SK-N-SH treated with all-trans-retinoic acid at 6 μM for 48 hours (cell line): ENCODE data around the gene ZC3H15.

Source experiments
- ESRRG ChIP-seq: fragments of 250-450 bp; sonication (Bioruptor Pico); IDR thresholded peaks from 2 replicates; pipeline ENCODE4 v1.6.1; 2021; ENCODE audit warnings: mild to moderate bottlenecking
- ISL1 ChIP-seq: fragments of 250-450 bp; sonication (Bioruptor Pico); IDR thresholded peaks from 2 replicates; pipeline ENCODE4 v2.1.2; 2022; ENCODE audit warnings: mild to moderate bottlenecking, moderate library complexity
- OSR1 ChIP-seq: fragments of 250-450 bp; sonication (Bioruptor Pico); IDR thresholded peaks from 2 replicates; pipeline ENCODE4 v1.8.0; 2022; ENCODE audit warnings: moderate library complexity, mild to moderate bottlenecking, inconsistent platforms
- PATZ1 ChIP-seq: fragments of 250-450 bp; sonication (Bioruptor Pico); IDR thresholded peaks from 2 replicates; pipeline ENCODE4 v1.8.0; 2020; ENCODE audit warnings: mild to moderate bottlenecking, moderate library complexity, borderline replicate concordance
- PPARA ChIP-seq: fragments of 250-450 bp; sonication (Bioruptor Pico); IDR thresholded peaks from 2 replicates; pipeline ENCODE4 v1.5.0; 2020; ENCODE audit warnings: mild to moderate bottlenecking, borderline replicate concordance
- RARB ChIP-seq: fragments of 250-450 bp; sonication (Bioruptor Pico); IDR thresholded peaks from 2 replicates; pipeline ENCODE4 v1.8.0; 2021; ENCODE audit warnings: mild to moderate bottlenecking, moderate library complexity
- TOX ChIP-seq: fragments of 250-450 bp; sonication (Bioruptor Pico); IDR thresholded peaks from 2 replicates; pipeline ENCODE4 v1.8.0; 2021; ENCODE audit warnings: mild to moderate bottlenecking, moderate library complexity, borderline replicate concordance
- ZFP3 ChIP-seq: fragments of 250-450 bp; sonication (Bioruptor Pico); IDR thresholded peaks from 2 replicates; pipeline ENCODE4 v1.5.0; 2020; ENCODE audit warnings: mild to moderate bottlenecking, moderate library complexity
- ZFP30 ChIP-seq: fragments of 450-650 bp; formaldehyde crosslinking; IDR thresholded peaks from 2 replicates; pipeline ENCODE4 v1.5.0; 2022; ENCODE audit warnings: mild to moderate bottlenecking, moderate library complexity
- ZNF565 ChIP-seq: fragments of 450-650 bp; formaldehyde crosslinking; conservative IDR thresholded peaks from 2 replicates; pipeline ENCODE4 v1.5.0; 2020; ENCODE audit warnings: low read depth, mild to moderate bottlenecking, moderate library complexity
- TF ChIP-seq, protein P1 (sequence below): fragments of 250-450 bp; sonication (Bioruptor Pico); IDR thresholded peaks from 2 replicates; pipeline ENCODE4 v1.5.1; 2020; ENCODE audit warnings: low read depth, mild to moderate bottlenecking, moderate library complexity

- no peak for TF ChIP-seq ZFP3 (CRISPR knock-in tag)
- no peak for TF ChIP-seq ISL1 (CRISPR knock-in tag)
- no peak for TF ChIP-seq TOX (CRISPR knock-in tag)
- TF ChIP-seq PPARA, result no peak
- TF ChIP-seq RARB (CRISPR knock-in tag), result no peak
- no peak for TF ChIP-seq ZFP30
- no peak for TF ChIP-seq ZNF565
- TF ChIP-seq ESRRG (CRISPR knock-in tag), result no peak
- TF ChIP-seq, protein P1, sequence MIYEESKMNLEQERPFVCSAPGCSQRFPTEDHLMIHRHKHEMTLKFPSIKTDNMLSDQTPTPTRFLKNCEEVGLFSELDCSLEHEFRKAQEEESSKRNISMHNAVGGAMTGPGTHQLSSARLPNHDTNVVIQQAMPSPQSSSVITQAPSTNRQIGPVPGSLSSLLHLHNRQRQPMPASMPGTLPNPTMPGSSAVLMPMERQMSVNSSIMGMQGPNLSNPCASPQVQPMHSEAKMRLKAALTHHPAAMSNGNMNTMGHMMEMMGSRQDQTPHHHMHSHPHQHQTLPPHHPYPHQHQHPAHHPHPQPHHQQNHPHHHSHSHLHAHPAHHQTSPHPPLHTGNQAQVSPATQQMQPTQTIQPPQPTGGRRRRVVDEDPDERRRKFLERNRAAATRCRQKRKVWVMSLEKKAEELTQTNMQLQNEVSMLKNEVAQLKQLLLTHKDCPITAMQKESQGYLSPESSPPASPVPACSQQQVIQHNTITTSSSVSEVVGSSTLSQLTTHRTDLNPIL (CRISPR knock-in tag), result no peak
- TF ChIP-seq OSR1, result no peak
- TF ChIP-seq PATZ1 (CRISPR knock-in tag), result no peak
Measured at GRCh38 chr2:186467421-186467820, 18.6 kb upstream of the ZC3H15 start.
